ENCODE results near the gene CMKLR1. TPM values are rescaled to one million over a fixed set of nuclear protein-coding genes. Genes with fewer than 3 reads are reported as not detected.

The CMKLR1 gene
- total RNA-seq, 1 experiment from 2014 or later: 0.24 TPM

Other genes starting within 250 kb of the CMKLR1 start
- not detected in 2 replicates for gene WSCD2, start 210.0 kb downstream of the CMKLR1 start, total RNA-seq (2021)
- 3.6 and 4.1 TPM in 2 replicates for gene FICD, start 176.0 kb upstream of the CMKLR1 start, total RNA-seq (2021)
- gene SART3, start 221.9 kb upstream of the CMKLR1 start, total RNA-seq (2021): 93.8 and 99.3 TPM in 2 replicates
- 73.4 and 79.3 TPM in 2 replicates for gene ISCU, start 223.3 kb upstream of the CMKLR1 start, total RNA-seq (2021)

All from A673 (cell line).